Dendritic cell treated with granulocyte-macrophage colony-stimulating factor and Interleukin-4, amounts not matched to agents 40 ng/mL and 50 ng/mL, for 4 days (primary cell): ENCODE data around the gene THOC6.

Experiments
- H3K27ac Mint-ChIP-seq: one replicate; pipeline ENCODE4 v1.8.0; 2022; ENCODE audit warnings: mild to moderate bottlenecking, mixed read lengths
- H3K27me3 Mint-ChIP-seq: one replicate; pipeline ENCODE4 v1.8.0; 2022; ENCODE audit warnings: mild to moderate bottlenecking, mixed read lengths
- H3K36me3 Mint-ChIP-seq: one replicate; pipeline ENCODE4 v1.8.0; 2022; ENCODE audit warnings: low read depth, mixed read lengths
- H3K4me1 Mint-ChIP-seq: one replicate; pipeline ENCODE4 v1.8.0; 2022; ENCODE audit warnings: low read depth, mixed read lengths
- H3K4me3 Mint-ChIP-seq: one replicate; pipeline ENCODE4 v1.8.0; 2022; ENCODE audit warnings: mild to moderate bottlenecking, moderate library complexity, mixed read lengths
- H3K9me3 Mint-ChIP-seq: one replicate; pipeline ENCODE4 v1.8.0; 2022; ENCODE audit warnings: mixed read lengths
- intact Hi-C: fragments of 100-400 bp; cut with micrococcal nuclease; formaldehyde crosslinking; loops from one replicate; pipeline ENCODE4 v1.15.0; 2022

THOC6 gene

GRCh38 chr16:3026609-3027488, 3.0 kb downstream of the THOC6 start:
- H3K27ac Mint-ChIP-seq, result no peak overlapping the region
- peaks cover 46% of the 10 kb centered on the region for H3K36me3 Mint-ChIP-seq
- peaks cover 75% of the 10 kb centered on the region for H3K4me1 Mint-ChIP-seq
- peaks cover 36% of the 10 kb centered on the region for H3K27me3 Mint-ChIP-seq
- H3K9me3 Mint-ChIP-seq, result no peaks in the 10 kb centered on the region
- intact Hi-C loops, result no loop called here
- H3K4me3 Mint-ChIP-seq, result no peak overlapping the region

DNA sequence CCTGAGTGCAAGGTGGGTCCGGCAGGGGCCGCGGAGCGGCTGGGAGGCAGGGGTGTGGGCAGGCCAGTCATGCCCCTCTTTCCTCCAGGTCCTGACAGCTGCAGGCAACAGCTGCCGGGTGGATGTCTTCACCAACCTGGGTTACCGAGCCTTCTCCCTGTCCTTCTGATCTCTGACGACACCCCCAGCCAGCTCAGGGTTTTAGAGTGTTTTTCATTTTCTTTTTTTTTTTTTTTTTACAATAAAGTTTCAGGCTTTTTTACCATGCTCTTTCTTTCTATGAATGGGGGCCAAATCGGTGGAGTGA, 3.6 kb downstream of the THOC6 start:
- H3K4me3 Mint-ChIP-seq, result no peak overlapping the region

GRCh38 chr16:3027983-3028715, 4.3 kb downstream of the THOC6 start:
- peaks cover 75% of the 10 kb centered on the region for H3K4me1 Mint-ChIP-seq
- no peak overlapping the region for H3K27ac Mint-ChIP-seq
- H3K4me3 Mint-ChIP-seq, result peak overlapping the region; percentile 44
- peaks cover 49% of the 10 kb centered on the region for H3K27me3 Mint-ChIP-seq
- no peaks in the 10 kb centered on the region for H3K9me3 Mint-ChIP-seq
- peaks cover 39% of the 10 kb centered on the region for H3K36me3 Mint-ChIP-seq
- intact Hi-C loops, result no loop called here

More for the DNA sequence above, 3.6 kb downstream of the THOC6 start:
- H3K9me3 Mint-ChIP-seq, result no peaks in the 10 kb centered on the region
- intact Hi-C loops, result no loop called here
- H3K27me3 Mint-ChIP-seq, result peaks cover 42% of the 10 kb centered on the region
- peaks cover 46% of the 10 kb centered on the region for H3K36me3 Mint-ChIP-seq
- H3K4me1 Mint-ChIP-seq, result peaks cover 75% of the 10 kb centered on the region
- no peak overlapping the region for H3K27ac Mint-ChIP-seq

GRCh38 chr16:3028716-3029319, 5.0 kb downstream of the THOC6 start:
- intact Hi-C loops, result no loop called here
- Mint-ChIP-seq H3K27ac (peak overlapping the region; percentile 37), H3K9me3 (no peaks in the 10 kb centered on the region), H3K4me1 (peaks cover 75% of the 10 kb centered on the region), H3K27me3 (peaks cover 55% of the 10 kb centered on the region), H3K4me3 (peak overlapping the region; percentile 24), H3K36me3 (peaks cover 36% of the 10 kb centered on the region)

DNA sequence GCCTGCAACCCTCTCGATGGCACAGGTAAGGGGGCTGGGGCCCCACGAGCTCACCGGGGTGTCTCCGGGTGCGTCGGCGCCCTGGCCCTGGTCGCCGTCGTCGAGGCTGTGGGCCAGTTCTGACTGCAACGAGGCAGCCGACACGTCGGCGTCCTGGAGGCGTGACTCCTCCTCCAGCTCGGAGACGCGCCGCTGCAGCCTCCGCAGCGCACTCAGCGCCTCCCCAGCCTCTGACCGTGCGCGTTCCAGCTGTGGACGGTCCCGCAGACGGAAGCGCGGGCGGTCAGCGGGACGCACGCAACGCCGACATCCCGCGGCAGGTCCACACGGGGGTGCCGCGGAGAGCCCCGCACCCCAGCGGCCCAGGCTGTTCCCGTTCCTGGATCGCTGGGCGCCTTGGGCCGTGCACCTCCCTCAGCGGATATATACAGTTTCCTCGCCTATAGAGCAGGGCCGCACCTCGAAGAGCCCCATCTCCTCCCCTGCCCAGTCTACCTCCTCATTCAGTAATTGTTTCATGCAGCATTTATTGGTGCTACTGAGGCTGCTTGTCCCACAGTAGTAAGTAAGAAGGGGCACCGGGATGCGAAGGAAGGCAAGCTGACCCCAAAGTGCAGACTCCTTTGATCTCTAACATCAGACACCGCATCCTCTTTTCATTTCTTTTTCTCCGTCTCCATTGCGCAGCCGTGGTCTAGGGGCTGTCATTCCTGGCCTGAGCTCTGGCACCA, 5.8 kb downstream of the THOC6 start:
- peaks cover 64% of the 10 kb centered on the region for H3K27me3 Mint-ChIP-seq
- peak overlapping the region; percentile 24 for H3K4me3 Mint-ChIP-seq
- peak overlapping the region; percentile 53 for H3K27ac Mint-ChIP-seq
- H3K9me3 Mint-ChIP-seq, result no peaks in the 10 kb centered on the region
- H3K36me3 Mint-ChIP-seq, result peaks cover 29% of the 10 kb centered on the region
- peaks cover 78% of the 10 kb centered on the region for H3K4me1 Mint-ChIP-seq
- intact Hi-C loops, result no loop called here

GRCh38 chr16:3030222-3031212, 6.7 kb downstream of the THOC6 start:
- Mint-ChIP-seq H3K4me3 (no peak overlapping the region), H3K9me3 (no peaks in the 10 kb centered on the region), H3K27me3 (peaks cover 72% of the 10 kb centered on the region), H3K4me1 (peaks cover 81% of the 10 kb centered on the region), H3K27ac (peak overlapping the region; percentile 53), H3K36me3 (peaks cover 25% of the 10 kb centered on the region)
- intact Hi-C loops, result no loop called here

DNA sequence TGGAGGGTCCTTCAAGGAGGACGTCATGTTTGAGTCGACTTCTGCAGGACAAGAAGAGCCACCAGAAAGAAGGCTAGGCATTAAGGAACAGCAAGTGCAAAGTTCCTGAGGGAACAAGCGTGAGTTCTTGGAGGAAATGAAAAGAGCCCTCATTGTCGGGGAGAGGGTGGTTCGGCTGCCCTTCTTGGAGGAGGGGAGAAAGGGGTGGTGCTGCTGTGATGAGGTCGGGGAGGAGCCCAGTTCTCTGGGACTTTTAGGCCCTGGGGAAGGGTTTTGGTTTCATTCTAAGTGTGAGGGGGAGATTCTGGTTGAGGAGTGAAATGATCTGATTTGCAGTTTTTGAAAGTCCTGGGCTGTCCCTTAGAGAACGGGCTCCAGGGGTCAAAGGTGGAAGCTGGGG, 8.8 kb downstream of the THOC6 start:
- Mint-ChIP-seq H3K36me3 (peaks cover 4% of the 10 kb centered on the region), H3K27ac (peak overlapping the region; percentile 73), H3K4me1 (peaks cover 86% of the 10 kb centered on the region), H3K9me3 (no peaks in the 10 kb centered on the region), H3K27me3 (peaks cover 92% of the 10 kb centered on the region), H3K4me3 (peak overlapping the region; percentile 43)
- intact Hi-C loops, result no loop called here

DNA sequence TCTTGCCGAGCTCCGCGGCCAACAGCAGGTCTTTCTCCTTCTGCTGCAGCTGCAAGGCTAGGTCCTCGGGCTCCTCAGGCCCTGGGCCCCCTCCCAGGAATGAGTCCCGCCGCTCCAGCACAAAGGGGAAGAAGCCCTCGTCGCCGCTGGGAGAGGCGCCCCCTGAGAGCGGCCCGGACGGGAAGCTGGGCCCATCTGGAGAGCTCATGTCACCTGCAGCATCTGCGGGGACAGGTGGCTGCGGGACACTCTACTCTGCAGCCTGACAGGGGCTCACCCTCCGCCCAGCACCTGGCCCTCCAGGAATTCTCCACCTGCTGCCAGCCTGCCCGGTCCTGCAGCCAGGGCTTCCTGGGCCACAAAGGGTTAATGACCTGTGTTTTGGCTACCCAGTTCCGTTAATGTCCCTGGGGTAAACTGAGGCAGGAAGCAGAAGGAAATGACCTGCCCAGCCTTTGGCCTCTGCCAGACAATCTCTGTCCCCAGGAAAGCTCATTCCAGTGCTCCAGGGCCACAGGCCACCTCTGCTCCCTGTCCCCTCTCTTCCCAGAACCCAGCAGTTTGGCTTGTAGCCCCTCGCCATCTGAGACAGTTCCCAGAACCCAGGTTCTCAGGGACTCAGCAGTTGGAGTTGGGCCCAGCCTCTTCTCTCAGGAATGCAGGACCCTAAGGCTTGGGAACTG, 11.6 kb downstream of the THOC6 start:
- no peaks in the 10 kb centered on the region for H3K9me3 Mint-ChIP-seq
- H3K4me3 Mint-ChIP-seq, result no peak overlapping the region
- H3K27ac Mint-ChIP-seq, result peak overlapping the region; percentile 44
- no peaks in the 10 kb centered on the region for H3K36me3 Mint-ChIP-seq
- intact Hi-C loops, result no loop called here
- peaks cover 98% of the 10 kb centered on the region for H3K27me3 Mint-ChIP-seq
- H3K4me1 Mint-ChIP-seq, result peaks cover 64% of the 10 kb centered on the region

DNA sequence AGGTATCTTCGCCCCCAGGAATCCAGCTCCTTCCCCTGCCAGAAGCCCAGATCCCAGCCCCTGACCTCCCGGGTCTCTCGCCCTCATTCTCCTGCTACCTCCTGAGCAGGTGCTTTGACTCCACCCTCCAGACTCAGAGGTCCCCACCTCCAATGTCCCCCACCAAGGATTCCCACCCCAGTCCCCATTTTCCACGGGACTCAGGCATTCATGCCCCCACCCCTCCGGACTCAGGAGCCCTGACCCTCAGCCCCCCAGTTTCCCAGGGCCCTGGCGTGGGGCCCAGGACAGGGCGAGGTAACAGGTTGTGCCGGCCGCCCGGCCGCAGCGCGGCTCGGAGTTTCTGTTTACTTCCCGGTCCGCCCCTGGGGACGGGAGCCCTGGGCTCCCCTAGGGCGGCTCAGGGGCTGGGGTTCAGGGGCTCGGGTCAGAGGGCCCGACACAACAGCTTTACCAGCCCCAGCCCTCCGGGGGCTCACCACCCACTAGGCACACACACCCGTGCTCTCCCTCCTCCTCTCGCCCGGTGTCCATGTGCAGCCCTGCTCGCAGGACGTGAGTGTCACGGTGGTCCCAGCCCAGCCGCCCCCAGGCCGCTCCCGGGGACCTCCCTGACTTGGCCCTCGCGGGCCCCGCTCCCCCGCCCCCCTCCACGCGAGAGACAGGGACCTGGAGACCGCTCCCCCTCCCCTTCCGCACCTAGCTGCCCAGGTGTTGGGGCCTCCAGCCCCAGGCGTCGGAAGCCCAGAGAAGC, 12.3 kb downstream of the THOC6 start:
- Mint-ChIP-seq H3K27ac (peak overlapping the region; percentile 44), H3K27me3 (peaks cover 97% of the 10 kb centered on the region), H3K36me3 (no peaks in the 10 kb centered on the region), H3K4me1 (peaks cover 57% of the 10 kb centered on the region), H3K9me3 (no peaks in the 10 kb centered on the region), H3K4me3 (peak overlapping the region; percentile 28)
- intact Hi-C loops, result no loop called here

GRCh38 chr16:3036726-3037315, 13.0 kb downstream of the THOC6 start, which contains the start of gene BICDL2:
TSS of gene BICDL2 (minus strand) at chr16:3036944. CDS start at chr16:3035496, 1,448 bp downstream.
- no peaks in the 10 kb centered on the region for H3K36me3 Mint-ChIP-seq
- intact Hi-C loops, result no loop called here
- no peaks in the 10 kb centered on the region for H3K9me3 Mint-ChIP-seq
- H3K4me1 Mint-ChIP-seq, result peaks cover 50% of the 10 kb centered on the region
- H3K27me3 Mint-ChIP-seq, result peaks cover 91% of the 10 kb centered on the region
- H3K27ac Mint-ChIP-seq, result peak within 1 kb of the TSS; percentile 44
- peak within 1 kb of the TSS; percentile 28 for H3K4me3 Mint-ChIP-seq

GRCh38 chr16:3038256-3038655, 14.4 kb downstream of the THOC6 start:
- H3K36me3 Mint-ChIP-seq, result no peaks in the 10 kb centered on the region
- peaks cover 47% of the 10 kb centered on the region for H3K4me1 Mint-ChIP-seq
- intact Hi-C loops, result no loop called here
- H3K4me3 Mint-ChIP-seq, result no peak overlapping the region
- no peak overlapping the region for H3K27ac Mint-ChIP-seq
- peaks cover 77% of the 10 kb centered on the region for H3K27me3 Mint-ChIP-seq
- no peaks in the 10 kb centered on the region for H3K9me3 Mint-ChIP-seq
